Stimulated activated CD4-positive, alpha-beta T cell treated with anti-CD3 and anti-CD28 coated beads, TNF-alpha, amount 100 ng/mL, for 48 hours (primary cell): ENCODE results near the gene ATP1A4.
"Not testable (repeated sequence)": the region's sequence is repeated elsewhere in the genome, so short reads cannot be mapped to it uniquely, and the experiment has no call there.

Experiments used
- DNase-seq, 3 donors: peaks; one replicate each; pipeline ENCODE4 v3.0.0-alpha.2; 2020; ENCODE audit warnings: low read depth in 3 of 3

Gene ATP1A4

GRCh38 chr1:160151303-160151702, at the start of gene ATP1A4:
Gene ATP1A4 (plus strand): TSS chr1:160151603. CDS start chr1:160152041, 438 bp downstream.
- DNase-seq = no peak

- DNase-seq = no peak
Measured at GRCh38 chr1:160101717-160102522, 49.5 kb upstream of the ATP1A4 start.

GRCh38 chr1:160103658-160104408, 47.6 kb upstream of the ATP1A4 start:
- DNase-seq = no peak

- no peak for DNase-seq
Measured at GRCh38 chr1:160104486-160104885, 46.9 kb upstream of the ATP1A4 start.

- DNase-seq = no peak
Measured at GRCh38 chr1:160105155-160105554, 46.2 kb upstream of the ATP1A4 start.

GRCh38 chr1:160107512-160107911, 43.9 kb upstream of the ATP1A4 start:
- no peak for DNase-seq

- peak in 1 of 3 donors; percentile 53 for DNase-seq
Measured at GRCh38 chr1:160108888-160109662, 42.3 kb upstream of the ATP1A4 start.

GRCh38 chr1:160109686-160110085, 41.7 kb upstream of the ATP1A4 start:
- DNase-seq = no peak

GRCh38 chr1:160111462-160111861, 39.9 kb upstream of the ATP1A4 start:
- not testable (repeated sequence) for DNase-seq

- DNase-seq = no peak
Measured at GRCh38 chr1:160112357-160112756, 39.0 kb upstream of the ATP1A4 start.

- no peak for DNase-seq
Measured at GRCh38 chr1:160113407-160113806, 38.0 kb upstream of the ATP1A4 start.

GRCh38 chr1:160114085-160114484, 37.3 kb upstream of the ATP1A4 start:
- no peak for DNase-seq

GRCh38 chr1:160115545-160116282, 35.7 kb upstream of the ATP1A4 start, which contains the start of gene ATP1A2:
Gene ATP1A2 (plus strand): TSS chr1:160115759. CDS start chr1:160115862, 103 bp downstream.
- DNase-seq = no peak

GRCh38 chr1:160116283-160117147, 34.9 kb upstream of the ATP1A4 start:
- no peak for DNase-seq

GRCh38 chr1:160117300-160117699, 34.1 kb upstream of the ATP1A4 start:
- no peak for DNase-seq

GRCh38 chr1:160117709-160118183, 33.7 kb upstream of the ATP1A4 start:
- DNase-seq = no peak

- no peak for DNase-seq
Measured at GRCh38 chr1:160118928-160119327, 32.5 kb upstream of the ATP1A4 start.

GRCh38 chr1:160120797-160121196, 30.6 kb upstream of the ATP1A4 start:
- no peak for DNase-seq

GRCh38 chr1:160121388-160121787, 30.0 kb upstream of the ATP1A4 start:
- no peak for DNase-seq

- no peak for DNase-seq
Measured at GRCh38 chr1:160122978-160123495, 28.4 kb upstream of the ATP1A4 start.
